ENCODE results near the gene CDK6.

DNA sequence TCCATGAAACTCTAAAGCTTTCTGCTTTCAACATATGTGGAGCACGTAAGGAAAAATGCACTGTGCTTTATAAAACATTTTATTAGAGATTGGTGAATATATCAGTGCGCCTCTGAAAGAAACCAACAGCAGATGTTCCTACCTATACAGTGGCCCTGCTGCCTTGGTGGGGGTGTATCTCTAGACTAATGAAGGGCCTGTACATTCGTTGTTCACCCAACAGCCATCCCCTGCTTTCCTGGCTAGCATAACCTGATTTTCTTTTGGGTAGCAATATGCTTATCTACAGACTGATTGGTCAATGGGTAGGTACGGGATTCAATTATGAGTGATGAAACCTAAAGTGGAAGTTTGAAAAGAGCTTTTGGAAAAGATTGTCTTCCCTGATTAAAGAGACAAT lies 126.5 kb downstream of the CDK6 start:
- TF ChIP-seq, protein P1, sequence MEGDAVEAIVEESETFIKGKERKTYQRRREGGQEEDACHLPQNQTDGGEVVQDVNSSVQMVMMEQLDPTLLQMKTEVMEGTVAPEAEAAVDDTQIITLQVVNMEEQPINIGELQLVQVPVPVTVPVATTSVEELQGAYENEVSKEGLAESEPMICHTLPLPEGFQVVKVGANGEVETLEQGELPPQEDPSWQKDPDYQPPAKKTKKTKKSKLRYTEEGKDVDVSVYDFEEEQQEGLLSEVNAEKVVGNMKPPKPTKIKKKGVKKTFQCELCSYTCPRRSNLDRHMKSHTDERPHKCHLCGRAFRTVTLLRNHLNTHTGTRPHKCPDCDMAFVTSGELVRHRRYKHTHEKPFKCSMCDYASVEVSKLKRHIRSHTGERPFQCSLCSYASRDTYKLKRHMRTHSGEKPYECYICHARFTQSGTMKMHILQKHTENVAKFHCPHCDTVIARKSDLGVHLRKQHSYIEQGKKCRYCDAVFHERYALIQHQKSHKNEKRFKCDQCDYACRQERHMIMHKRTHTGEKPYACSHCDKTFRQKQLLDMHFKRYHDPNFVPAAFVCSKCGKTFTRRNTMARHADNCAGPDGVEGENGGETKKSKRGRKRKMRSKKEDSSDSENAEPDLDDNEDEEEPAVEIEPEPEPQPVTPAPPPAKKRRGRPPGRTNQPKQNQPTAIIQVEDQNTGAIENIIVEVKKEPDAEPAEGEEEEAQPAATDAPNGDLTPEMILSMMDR (IDR thresholded peaks at IDR 0.05 in 8 of 11, conservative IDR thresholded peaks at IDR 0.05 in 3 of 11) = no peak
- no peak for TF ChIP-seq POLR2A (IDR thresholded peaks at IDR 0.05)

Measured in spleen (tissue), 7 donors.